SK-N-SH treated with all-trans-retinoic acid at 6 μM for 48 hours (cell line): ENCODE results near the gene ZNF350.
A peak's percentile ranks its signal among the peaks of the same experiment; 100 is the strongest.

Experiments used
- ATAC-seq: fragments of 200-7000 bp; cut with Tn5 transposase; 3 replicates; pipeline ENCODE4 v1.9.1; 2020; ENCODE audit warnings: mild to moderate bottlenecking, moderate library complexity
- ARNTL ChIP-seq: fragments of 450-650 bp; formaldehyde crosslinking; IDR thresholded peaks from 2 replicates; pipeline ENCODE4 v1.5.0; 2020; ENCODE audit warnings: low read depth, mild to moderate bottlenecking, moderate library complexity, borderline replicate concordance
- BACH2 ChIP-seq: fragments of 250-450 bp; sonication (Bioruptor Pico); IDR thresholded peaks from 2 replicates; pipeline ENCODE4 v1.9.0; 2021; ENCODE audit warnings: mild to moderate bottlenecking, borderline replicate concordance
- CSDC2 ChIP-seq: fragments of 250-450 bp; sonication (Bioruptor Pico); IDR thresholded peaks from 2 replicates; pipeline ENCODE4 v1.5.0; 2020; ENCODE audit warnings: mild to moderate bottlenecking, moderate library complexity
- CSRNP3 ChIP-seq: fragments of 250-450 bp; sonication (Bioruptor Pico); IDR thresholded peaks from 2 replicates; pipeline ENCODE4 v1.5.1; 2021; ENCODE audit warnings: mild to moderate bottlenecking, moderate library complexity
- ISL1 ChIP-seq: fragments of 250-450 bp; sonication (Bioruptor Pico); IDR thresholded peaks from 2 replicates; pipeline ENCODE4 v2.1.2; 2022; ENCODE audit warnings: mild to moderate bottlenecking, moderate library complexity
- OSR1 ChIP-seq: fragments of 250-450 bp; sonication (Bioruptor Pico); IDR thresholded peaks from 2 replicates; pipeline ENCODE4 v1.8.0; 2022; ENCODE audit warnings: moderate library complexity, mild to moderate bottlenecking, inconsistent platforms
- PATZ1 ChIP-seq: fragments of 250-450 bp; sonication (Bioruptor Pico); IDR thresholded peaks from 2 replicates; pipeline ENCODE4 v1.8.0; 2020; ENCODE audit warnings: mild to moderate bottlenecking, moderate library complexity, borderline replicate concordance
- POU6F1 ChIP-seq: fragments of 250-450 bp; sonication (Bioruptor Pico); IDR thresholded peaks from 2 replicates; pipeline ENCODE4 v1.8.0; 2021; ENCODE audit warnings: low read depth, mild to moderate bottlenecking, moderate library complexity, borderline replicate concordance
- RARB ChIP-seq: fragments of 250-450 bp; sonication (Bioruptor Pico); IDR thresholded peaks from 2 replicates; pipeline ENCODE4 v1.8.0; 2021; ENCODE audit warnings: mild to moderate bottlenecking, moderate library complexity
- TCF4 ChIP-seq: fragments of 250-450 bp; sonication (Bioruptor Pico); IDR thresholded peaks from 2 replicates; pipeline ENCODE4 v1.8.0; 2021; ENCODE audit warnings: mild to moderate bottlenecking, moderate library complexity, borderline replicate concordance
- TOX ChIP-seq: fragments of 250-450 bp; sonication (Bioruptor Pico); IDR thresholded peaks from 2 replicates; pipeline ENCODE4 v1.8.0; 2021; ENCODE audit warnings: mild to moderate bottlenecking, moderate library complexity, borderline replicate concordance
- TSHZ2 ChIP-seq: fragments of 250-450 bp; sonication (Bioruptor Pico); IDR thresholded peaks from 2 replicates; pipeline ENCODE4 v1.5.0; 2020; ENCODE audit warnings: mild to moderate bottlenecking, moderate library complexity
- ZC3H10 ChIP-seq: fragments of 250-450 bp; sonication (Bioruptor Pico); IDR thresholded peaks from 2 replicates; pipeline ENCODE4 v1.5.1; 2021; ENCODE audit warnings: mild to moderate bottlenecking, moderate library complexity
- ZFP30 ChIP-seq: fragments of 450-650 bp; formaldehyde crosslinking; IDR thresholded peaks from 2 replicates; pipeline ENCODE4 v1.5.0; 2022; ENCODE audit warnings: mild to moderate bottlenecking, moderate library complexity
- ZNF565 ChIP-seq: fragments of 450-650 bp; formaldehyde crosslinking; conservative IDR thresholded peaks from 2 replicates; pipeline ENCODE4 v1.5.0; 2020; ENCODE audit warnings: low read depth, mild to moderate bottlenecking, moderate library complexity
- ZNF8 ChIP-seq: fragments of 450-650 bp; formaldehyde crosslinking; IDR thresholded peaks from 2 replicates; pipeline ENCODE4 v1.5.0; 2020; ENCODE audit warnings: mild to moderate bottlenecking, moderate library complexity

ZNF350 gene

GRCh38 chr19:52007806-52008557 lies 21.3 kb upstream of the ZNF350 start, which contains the start of gene ZNF615:
Gene ZNF615 (minus strand): TSS chr19:52008211. CDS start chr19:52003711, 4,500 bp downstream.
- peak; percentile 99 for ATAC-seq
- TF ChIP-seq CSDC2, result 0 out of 2 replicates have a peak, but pooled peaks have one; percentile 35
- TF ChIP-seq ZFP30 (CRISPR knock-in tag), result no peak
- no peak for TF ChIP-seq POU6F1 (CRISPR knock-in tag)
- TF ChIP-seq TSHZ2 (CRISPR knock-in tag), result peak; percentile 74; the same call in 1 of the 2 replicates

GRCh38 chr19:52007451-52007805 lies 20.8 kb upstream of the ZNF350 start:
- ATAC-seq, result peak; percentile 62
- TF ChIP-seq TCF4, result no peak
- no peak for TF ChIP-seq CSRNP3 (CRISPR knock-in tag)
- TF ChIP-seq POU6F1 (CRISPR knock-in tag), result no peak
- TF ChIP-seq TOX (CRISPR knock-in tag), result no peak
- TF ChIP-seq, all 23 proteins: peak for 0

GRCh38 chr19:51994048-51994644 lies 7.5 kb upstream of the ZNF350 start:
- TF ChIP-seq ZNF8 (no peak), BACH2 (CRISPR knock-in tag) (no peak), TSHZ2 (CRISPR knock-in tag) (no peak), PATZ1 (CRISPR knock-in tag) (no peak), OSR1 (CRISPR knock-in tag) (no peak)
- no peak for ATAC-seq

- no peak for ATAC-seq
- TF ChIP-seq ZNF565 (CRISPR knock-in tag) (no peak), TSHZ2 (CRISPR knock-in tag) (no peak), OSR1 (CRISPR knock-in tag) (no peak), ZFP30 (CRISPR knock-in tag) (no peak), CSDC2 (no peak), RARB (CRISPR knock-in tag) (no peak), BACH2 (CRISPR knock-in tag) (no peak), ISL1 (CRISPR knock-in tag) (no peak), ZNF8 (no peak), ZC3H10 (CRISPR knock-in tag) (no peak), ARNTL (CRISPR knock-in tag) (no peak)
- TF ChIP-seq, all 23 proteins: peak for 0
Observed at GRCh38 chr19:51993422-51993821, 6.8 kb upstream of the ZNF350 start.
